ENCODE measurements around the gene PKIG. TPM values are rescaled to one million over a fixed set of nuclear protein-coding genes. Genes with fewer than 3 reads are reported as not detected.

The PKIG gene
- total RNA-seq, 4 donors from 2014 or later = 305 to 398 (median 357) TPM

DNA sequence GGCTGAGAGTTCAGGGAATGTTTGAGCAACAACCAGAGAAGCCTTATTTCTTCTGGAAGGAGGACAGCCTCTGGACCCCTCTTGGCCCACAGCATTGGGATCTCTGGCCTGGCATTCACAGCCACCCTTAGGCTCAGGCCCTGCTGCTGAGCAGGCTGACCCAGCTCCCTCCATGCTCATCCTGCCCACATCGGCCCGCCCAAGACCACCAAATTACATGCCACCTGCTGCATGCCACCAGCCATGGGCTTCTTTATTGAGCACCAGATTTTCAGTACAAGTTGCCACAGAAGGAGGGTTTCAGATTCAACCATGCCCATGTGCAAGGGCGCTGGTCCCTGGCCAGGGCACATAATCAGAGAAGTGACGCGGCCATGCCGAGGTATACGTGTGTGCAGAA, 36.9 kb downstream of the PKIG start:
- 94% methylated on average over 7 of the region's 7 CpGs for WGBS
- intact Hi-C loops (cut with DNase I) = loop anchor here (10.0 kb wide), 2 partner anchors 116 to 234 kb away; no protein-coding TSS in a partner anchor
- Histone ChIP-seq H3K4me1 (peaks cover 30 to 39% (median 32%) of the 10 kb centered on the region in 4 donors), H3K27me3 (no peaks in the 10 kb centered on the region), H3K36me3 (peaks cover 13 to 94% (median 85%) of the 10 kb centered on the region in 4 donors), H3K9me3 (peaks cover 0 to 6% (median 0%) of the 10 kb centered on the region in 4 donors), H3K4me3 (no peak overlapping the region), H3K27ac (replicated peaks in 1 of 4) (no peak overlapping the region)
- TF ChIP-seq POLR2AphosphoS5 (IDR thresholded peaks at IDR 0.05) (no peak), EP300 (IDR thresholded peaks at IDR 0.05) (no peak), POLR2A (IDR thresholded peaks at IDR 0.05; ENCODE audit: low read depth) (no peak)
- TF ChIP-seq, protein P1, sequence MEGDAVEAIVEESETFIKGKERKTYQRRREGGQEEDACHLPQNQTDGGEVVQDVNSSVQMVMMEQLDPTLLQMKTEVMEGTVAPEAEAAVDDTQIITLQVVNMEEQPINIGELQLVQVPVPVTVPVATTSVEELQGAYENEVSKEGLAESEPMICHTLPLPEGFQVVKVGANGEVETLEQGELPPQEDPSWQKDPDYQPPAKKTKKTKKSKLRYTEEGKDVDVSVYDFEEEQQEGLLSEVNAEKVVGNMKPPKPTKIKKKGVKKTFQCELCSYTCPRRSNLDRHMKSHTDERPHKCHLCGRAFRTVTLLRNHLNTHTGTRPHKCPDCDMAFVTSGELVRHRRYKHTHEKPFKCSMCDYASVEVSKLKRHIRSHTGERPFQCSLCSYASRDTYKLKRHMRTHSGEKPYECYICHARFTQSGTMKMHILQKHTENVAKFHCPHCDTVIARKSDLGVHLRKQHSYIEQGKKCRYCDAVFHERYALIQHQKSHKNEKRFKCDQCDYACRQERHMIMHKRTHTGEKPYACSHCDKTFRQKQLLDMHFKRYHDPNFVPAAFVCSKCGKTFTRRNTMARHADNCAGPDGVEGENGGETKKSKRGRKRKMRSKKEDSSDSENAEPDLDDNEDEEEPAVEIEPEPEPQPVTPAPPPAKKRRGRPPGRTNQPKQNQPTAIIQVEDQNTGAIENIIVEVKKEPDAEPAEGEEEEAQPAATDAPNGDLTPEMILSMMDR (IDR thresholded peaks at IDR 0.05) = no peak
- DNase-seq (ENCODE audit: extremely low spot score) = no peak

DNA sequence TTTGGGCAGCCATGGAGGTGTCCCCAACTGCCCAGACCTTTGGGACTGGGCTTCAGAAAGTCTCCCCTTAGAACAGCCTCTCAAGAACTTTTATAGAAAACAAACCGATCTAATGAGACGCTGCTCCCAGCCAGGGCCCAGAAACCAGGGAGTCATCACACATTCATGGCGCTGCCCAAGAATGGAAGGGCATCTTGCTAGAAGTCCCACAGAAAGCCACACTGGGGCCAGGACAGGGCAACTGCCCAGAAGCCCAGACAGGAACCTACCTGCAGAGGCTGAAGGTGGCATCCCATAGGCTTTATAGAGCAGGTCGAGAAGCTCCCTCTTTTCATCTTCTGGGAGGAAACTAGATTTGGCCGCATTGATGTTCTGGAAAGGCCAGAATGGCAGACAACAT, 37.7 kb downstream of the PKIG start:
- Histone ChIP-seq H3K9me3 (peaks cover 0 to 6% (median 0%) of the 10 kb centered on the region in 4 donors), H3K36me3 (peaks cover 13 to 92% (median 79%) of the 10 kb centered on the region in 4 donors), H3K27ac (replicated peaks in 1 of 4) (no peak overlapping the region), H3K4me3 (no peak overlapping the region), H3K4me1 (peaks cover 23 to 31% (median 25%) of the 10 kb centered on the region in 4 donors), H3K27me3 (no peaks in the 10 kb centered on the region)
- no peak for DNase-seq (ENCODE audit: extremely low spot score)
- TF ChIP-seq POLR2AphosphoS5 (IDR thresholded peaks at IDR 0.05) (no peak), EP300 (IDR thresholded peaks at IDR 0.05) (no peak), POLR2A (IDR thresholded peaks at IDR 0.05; ENCODE audit: low read depth) (no peak)
- TF ChIP-seq, protein P1 (IDR thresholded peaks at IDR 0.05) = no peak
- 98% methylated on average over 5 of the region's 5 CpGs for WGBS
- intact Hi-C loops (cut with DNase I) = no loop called here

DNA sequence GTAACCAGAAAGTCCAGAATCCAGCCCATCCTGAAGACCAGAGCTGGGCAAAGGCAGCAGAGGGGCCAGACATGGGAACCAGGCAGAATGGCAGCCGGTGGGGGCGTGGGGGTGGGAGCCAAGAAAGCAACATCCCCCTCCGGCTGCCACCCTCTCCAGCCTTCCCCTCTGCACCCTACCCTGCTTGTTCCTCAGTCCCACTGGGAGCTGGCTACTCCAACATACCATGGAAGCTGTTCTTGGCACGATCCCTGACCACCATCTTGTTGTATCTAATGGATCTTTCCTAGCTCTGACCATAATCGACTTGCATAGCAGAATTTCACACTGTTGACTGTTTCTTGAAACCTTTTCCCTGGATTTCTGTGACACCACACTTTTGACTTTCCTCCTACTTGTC, 38.9 kb downstream of the PKIG start:
- DNase-seq (ENCODE audit: extremely low spot score) = no peak
- Histone ChIP-seq H3K4me1 (peaks cover 10 to 18% (median 12%) of the 10 kb centered on the region in 4 donors), H3K4me3 (no peak overlapping the region), H3K9me3 (peaks cover 0 to 6% (median 0%) of the 10 kb centered on the region in 4 donors), H3K36me3 (peaks cover 13 to 92% (median 69%) of the 10 kb centered on the region in 4 donors), H3K27ac (replicated peaks in 1 of 4) (no peak overlapping the region), H3K27me3 (no peaks in the 10 kb centered on the region)
- 97% methylated on average over 3 of the region's 5 CpGs for WGBS
- intact Hi-C loops (cut with DNase I) = no loop called here
- no peak for TF ChIP-seq EP300 (IDR thresholded peaks at IDR 0.05)
- no peak for TF ChIP-seq POLR2AphosphoS5 (IDR thresholded peaks at IDR 0.05)
- TF ChIP-seq, protein P1 (IDR thresholded peaks at IDR 0.05) = no peak

DNA sequence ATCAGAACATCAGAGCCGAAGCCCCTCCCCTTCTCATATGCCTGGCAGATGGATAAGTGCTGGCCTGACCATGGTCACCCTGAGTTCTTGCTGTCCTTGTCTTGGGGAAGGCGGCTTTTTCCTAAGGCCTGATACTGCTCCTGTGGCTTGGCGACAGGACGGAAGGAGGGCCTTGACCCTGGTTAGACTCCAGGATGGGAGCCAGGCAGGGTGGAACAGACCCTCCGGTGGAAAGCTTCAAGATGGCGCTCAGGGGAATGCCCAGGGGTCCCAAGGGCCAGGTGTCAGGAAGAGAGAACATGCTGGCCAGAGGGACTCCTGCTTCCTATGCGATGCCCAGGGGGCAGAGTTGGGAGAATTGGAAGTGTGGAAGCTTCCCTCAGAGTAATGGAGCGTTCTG, 39.6 kb downstream of the PKIG start:
- Histone ChIP-seq H3K27me3 (no peaks in the 10 kb centered on the region), H3K36me3 (peaks cover 13 to 93% (median 65%) of the 10 kb centered on the region in 4 donors), H3K27ac (replicated peaks in 1 of 4) (no peak overlapping the region), H3K4me3 (no peak overlapping the region), H3K4me1 (peaks cover 4 to 12% (median 6%) of the 10 kb centered on the region in 4 donors), H3K9me3 (peaks cover 0 to 6% (median 0%) of the 10 kb centered on the region in 4 donors)
- intact Hi-C loops (cut with DNase I) = no loop called here
- 99% methylated on average over 8 of the region's 8 CpGs for WGBS
- DNase-seq (ENCODE audit: extremely low spot score) = no peak
- TF ChIP-seq, protein P1 (IDR thresholded peaks at IDR 0.05) = no peak
- no peak for TF ChIP-seq EP300 (IDR thresholded peaks at IDR 0.05)
- TF ChIP-seq POLR2A (IDR thresholded peaks at IDR 0.05; ENCODE audit: low read depth) = no peak
- no peak for TF ChIP-seq POLR2AphosphoS5 (IDR thresholded peaks at IDR 0.05)

All from esophagus muscularis mucosa (tissue), 4 donors.